Activated CD8-positive, alpha-beta T cell treated with anti-CD3 and anti-CD28 coated beads, Interleukin-2, amount 10 ng/mL, durations not matched to agents 7 days and 5 days (primary cell): ENCODE measurements around the gene SLC7A6. TPM values are rescaled to one million over a fixed set of nuclear protein-coding genes. Genes with fewer than 3 reads are reported as not detected.

Experiments
- ATAC-seq: fragments of 150-1000 bp; cut with Tn5 transposase; one replicate; pipeline ENCODE4 v1.10.0; 2021; ENCODE audit warnings: moderate library complexity
- CTCF ChIA-PET: fragments of 350-600 bp; sonication (Branson Sonifier 250); formaldehyde crosslinking; loops from one replicate; lab custom pipeline; 2021; ENCODE audit warnings: antibody characterized with exemption; lab: Charles Lee
- POLR2A ChIA-PET: fragments of 350-600 bp; sonication (Branson Sonifier 250); formaldehyde crosslinking; loops from one replicate; lab custom pipeline; 2021; ENCODE audit warnings: antibody characterized with exemption; lab: Charles Lee
- DNase-seq: peaks from one replicate; pipeline ENCODE4 v3.0.0-alpha.2; 2020
- H3K27ac Mint-ChIP-seq: one replicate; pipeline ENCODE4 v1.8.0; 2021; ENCODE audit warnings: mild to moderate bottlenecking, mixed read lengths
- H3K27me3 Mint-ChIP-seq: one replicate; pipeline ENCODE4 v1.8.0; 2021; ENCODE audit warnings: low read depth, mixed read lengths
- H3K36me3 Mint-ChIP-seq: one replicate; pipeline ENCODE4 v1.8.0; 2021; ENCODE audit warnings: low read depth, mixed read lengths
- H3K4me1 Mint-ChIP-seq: one replicate; pipeline ENCODE4 v1.8.0; 2021; ENCODE audit warnings: low read depth, mixed read lengths
- H3K4me3 Mint-ChIP-seq: one replicate; pipeline ENCODE4 v1.8.0; 2021; ENCODE audit warnings: mild to moderate bottlenecking, mixed read lengths
- H3K9me3 Mint-ChIP-seq: one replicate; pipeline ENCODE4 v1.8.0; 2022; ENCODE audit warnings: mixed read lengths; ENCODE audit not compliant: insufficient read depth
- total RNA-seq, 2 experiments: library from RNA; stranded (reverse); gene quantifications; one replicate each; pipeline ENCODE4 v1.2.3, GENCODE V29; 2021

SLC7A6 gene
- total RNA-seq, 2 experiments from 2014 or later: 84.1 to 85.0 TPM

- H3K27me3 Mint-ChIP-seq: no peaks in the 10 kb centered on the region
- ATAC-seq: no peak
- ChIA-PET POLR2A (interaction anchor here (0.9 to 1.9 kb wide), 4 partner anchors 7 to 16 kb away, joined by 3 to 9 read pairs (median 6); partner anchors contain the start of gene SLC7A6), CTCF (interaction anchor here (1.6 to 7.9 kb wide), 7 partner anchors 11 to 55 kb away, joined by 3 to 118 read pairs (median 11); partner anchors contain the start of genes PRMT7, SLC7A6 and SLC7A6OS)
- DNase-seq: no peak
- H3K36me3 Mint-ChIP-seq: peaks cover 59% of the 10 kb centered on the region
- no peaks in the 10 kb centered on the region for H3K9me3 Mint-ChIP-seq
- H3K27ac Mint-ChIP-seq: peak overlapping the region; percentile 84
- peak overlapping the region; percentile 37 for H3K4me3 Mint-ChIP-seq
- H3K4me1 Mint-ChIP-seq: peaks cover 77% of the 10 kb centered on the region
Observed at GRCh38 chr16:68273459-68273858, 9.1 kb downstream of the SLC7A6 start.

DNA sequence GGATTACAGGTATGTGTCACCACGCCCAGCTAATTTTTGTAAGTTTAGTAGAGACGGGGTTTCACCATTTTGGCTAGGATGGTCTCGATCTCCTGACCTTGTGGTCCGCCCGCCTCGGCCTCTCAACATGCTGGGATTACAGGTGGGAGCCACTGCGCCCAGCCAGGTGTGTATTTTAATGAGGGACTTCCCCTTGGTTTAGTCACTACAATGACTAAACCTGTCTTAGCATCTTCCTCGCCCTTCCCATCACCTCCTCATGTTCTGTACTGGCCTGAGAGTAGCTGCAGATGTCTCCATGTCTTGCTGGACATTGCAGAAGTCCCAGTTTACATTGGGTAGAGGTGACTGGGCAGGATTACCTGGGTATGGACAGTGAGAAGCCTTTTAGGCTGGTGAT lies 9.6 kb downstream of the SLC7A6 start:
- H3K36me3 Mint-ChIP-seq: peaks cover 59% of the 10 kb centered on the region
- CTCF ChIA-PET: interaction anchor here (1.5 to 7.9 kb wide), 7 partner anchors 11 to 55 kb away, joined by 3 to 118 read pairs (median 11); partner anchors contain the start of genes PRMT7, SLC7A6 and SLC7A6OS
- no peak for ATAC-seq
- H3K27ac Mint-ChIP-seq: peak overlapping the region; percentile 81
- H3K4me3 Mint-ChIP-seq: no peak overlapping the region
- peaks cover 76% of the 10 kb centered on the region for H3K4me1 Mint-ChIP-seq
- no peaks in the 10 kb centered on the region for H3K9me3 Mint-ChIP-seq
- POLR2A ChIA-PET: interaction anchor here (0.7 to 1.8 kb wide), 5 partner anchors 10 to 37 kb away, joined by 3 to 8 read pairs (median 4); partner anchors contain the start of genes PRMT7, SLC7A6 and SLC7A6OS
- no peaks in the 10 kb centered on the region for H3K27me3 Mint-ChIP-seq
- DNase-seq: no peak

GRCh38 chr16:68274441-68274840 lies 10.1 kb downstream of the SLC7A6 start:
- H3K27ac Mint-ChIP-seq: peak overlapping the region; percentile 81
- H3K27me3 Mint-ChIP-seq: no peaks in the 10 kb centered on the region
- ATAC-seq: no peak
- H3K9me3 Mint-ChIP-seq: no peaks in the 10 kb centered on the region
- ChIA-PET CTCF (interaction anchor here (1.5 to 7.9 kb wide), 6 partner anchors 10 to 37 kb away, joined by 3 to 118 read pairs (median 11); partner anchors contain the start of genes PRMT7, SLC7A6 and SLC7A6OS), POLR2A (interaction anchor here (0.7 to 2.4 kb wide), 5 partner anchors 9 to 36 kb away, joined by 3 to 8 read pairs (median 5); partner anchors contain the start of genes PRMT7, SLC7A6 and SLC7A6OS)
- H3K36me3 Mint-ChIP-seq: peaks cover 58% of the 10 kb centered on the region
- peak overlapping the region; percentile 20 for H3K4me3 Mint-ChIP-seq
- DNase-seq: no peak
- H3K4me1 Mint-ChIP-seq: peaks cover 74% of the 10 kb centered on the region

GRCh38 chr16:68275611-68276191 lies 11.4 kb downstream of the SLC7A6 start:
- no peaks in the 10 kb centered on the region for H3K9me3 Mint-ChIP-seq
- peak; percentile 67 for DNase-seq
- H3K4me1 Mint-ChIP-seq: peaks cover 72% of the 10 kb centered on the region
- H3K36me3 Mint-ChIP-seq: peaks cover 58% of the 10 kb centered on the region
- peak overlapping the region; percentile 89 for H3K27ac Mint-ChIP-seq
- no peaks in the 10 kb centered on the region for H3K27me3 Mint-ChIP-seq
- ChIA-PET POLR2A (interaction anchor here (0.6 to 2.4 kb wide), 8 partner anchors 8 to 71 kb away, joined by 3 to 6 read pairs (median 3); partner anchors contain the start of genes PRMT7, SLC7A6 and SLC7A6OS), CTCF (interaction anchor here (1.1 to 7.9 kb wide), 7 partner anchors 9 to 53 kb away, joined by 3 to 118 read pairs (median 6); partner anchors contain the start of genes PRMT7, SLC7A6 and SLC7A6OS)
- peak; percentile 82 for ATAC-seq
- H3K4me3 Mint-ChIP-seq: peak overlapping the region; percentile 65

DNA sequence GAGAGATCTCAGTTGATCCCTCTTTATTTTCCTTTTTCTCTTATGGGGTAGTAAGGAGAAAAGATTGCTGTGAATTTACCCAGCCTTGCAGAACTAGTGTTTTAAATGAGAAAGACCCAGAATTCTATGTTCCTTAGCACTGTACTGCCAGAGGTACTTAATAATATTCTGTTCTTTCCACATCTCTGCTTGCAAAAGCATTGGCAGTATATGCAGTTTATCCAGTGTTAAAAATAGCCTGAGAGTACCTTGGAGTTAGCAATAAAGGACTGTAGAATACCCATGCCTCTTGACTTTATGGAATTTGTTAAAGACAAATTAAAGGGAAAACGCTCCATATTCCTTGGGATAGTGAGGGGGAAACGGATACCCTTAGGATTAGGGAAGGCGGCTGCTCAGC lies 11.9 kb downstream of the SLC7A6 start:
- Mint-ChIP-seq H3K27ac (peak overlapping the region; percentile 89), H3K27me3 (no peaks in the 10 kb centered on the region), H3K4me1 (peaks cover 72% of the 10 kb centered on the region), H3K9me3 (no peaks in the 10 kb centered on the region), H3K36me3 (peaks cover 59% of the 10 kb centered on the region), H3K4me3 (peak overlapping the region; percentile 65)
- CTCF ChIA-PET: interaction anchor here (0.7 to 7.9 kb wide), 7 partner anchors 8 to 53 kb away, joined by 3 to 118 read pairs (median 6); partner anchors contain the start of genes PRMT7, SLC7A6 and SLC7A6OS
- DNase-seq (no peak), ATAC-seq (peak; percentile 2)
- POLR2A ChIA-PET: interaction anchor here (0.6 to 2.4 kb wide), 7 partner anchors 8 to 34 kb away, joined by 3 to 6 read pairs (median 3); partner anchors contain the start of genes PRMT7, SLC7A6 and SLC7A6OS

DNA sequence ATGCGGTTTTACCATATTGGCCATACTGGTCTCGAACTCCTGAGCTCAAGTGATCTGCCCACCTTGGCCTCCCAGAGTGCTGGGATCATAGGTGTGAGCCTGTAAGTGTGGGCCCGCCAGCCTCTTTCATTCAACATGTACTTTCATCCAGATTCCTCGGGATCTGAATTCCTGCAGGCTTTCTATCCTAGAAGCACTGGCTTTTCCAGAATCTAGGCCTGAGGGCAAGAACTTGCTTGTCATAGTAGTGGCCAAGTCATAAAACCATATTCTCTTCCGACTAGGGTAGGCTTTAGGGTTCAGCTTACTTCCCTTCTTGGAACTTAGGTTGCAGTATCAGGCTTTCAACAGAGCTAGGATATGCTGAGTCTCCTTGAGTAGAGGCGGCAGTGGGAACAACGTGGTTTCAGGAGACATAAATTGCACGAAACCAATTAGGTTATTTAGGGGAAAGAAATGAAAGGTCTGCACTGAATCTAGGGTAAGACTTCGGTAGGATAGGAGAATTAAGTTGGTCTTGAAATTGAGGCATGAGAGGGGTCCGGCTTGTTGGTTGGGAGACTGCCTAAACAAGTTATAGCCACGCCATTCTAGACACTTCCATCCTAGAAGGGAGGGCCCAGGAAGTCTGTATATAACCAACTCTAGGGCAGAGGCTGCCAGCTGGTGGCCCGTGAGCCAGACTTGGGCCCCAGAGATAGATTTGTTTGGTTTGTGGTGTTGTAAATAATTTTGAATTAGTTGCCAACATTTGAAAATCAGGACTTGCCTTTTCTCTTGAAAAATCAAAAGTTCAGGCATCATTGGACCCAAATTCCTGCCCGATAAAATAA lies 15.6 kb downstream of the SLC7A6 start:
- peaks cover 77% of the 10 kb centered on the region for H3K4me1 Mint-ChIP-seq
- H3K36me3 Mint-ChIP-seq: peaks cover 65% of the 10 kb centered on the region
- CTCF ChIA-PET: interaction anchor here (0.7 to 15.7 kb wide), 5 partner anchors 10 to 49 kb away, joined by 3 to 346 read pairs (median 4); partner anchors contain the start of genes PRMT7, SLC7A6 and SLC7A6OS
- no peak overlapping the region for H3K4me3 Mint-ChIP-seq
- ATAC-seq (no peak), DNase-seq (no peak)
- POLR2A ChIA-PET: interaction anchor here (1.4 to 1.9 kb wide), 2 partner anchors 12 to 16 kb away, joined by 3 to 8 read pairs; partner anchors contain the start of gene SLC7A6
- peak overlapping the region; percentile 64 for H3K27ac Mint-ChIP-seq
- no peaks in the 10 kb centered on the region for H3K9me3 Mint-ChIP-seq
- H3K27me3 Mint-ChIP-seq: no peaks in the 10 kb centered on the region

DNA sequence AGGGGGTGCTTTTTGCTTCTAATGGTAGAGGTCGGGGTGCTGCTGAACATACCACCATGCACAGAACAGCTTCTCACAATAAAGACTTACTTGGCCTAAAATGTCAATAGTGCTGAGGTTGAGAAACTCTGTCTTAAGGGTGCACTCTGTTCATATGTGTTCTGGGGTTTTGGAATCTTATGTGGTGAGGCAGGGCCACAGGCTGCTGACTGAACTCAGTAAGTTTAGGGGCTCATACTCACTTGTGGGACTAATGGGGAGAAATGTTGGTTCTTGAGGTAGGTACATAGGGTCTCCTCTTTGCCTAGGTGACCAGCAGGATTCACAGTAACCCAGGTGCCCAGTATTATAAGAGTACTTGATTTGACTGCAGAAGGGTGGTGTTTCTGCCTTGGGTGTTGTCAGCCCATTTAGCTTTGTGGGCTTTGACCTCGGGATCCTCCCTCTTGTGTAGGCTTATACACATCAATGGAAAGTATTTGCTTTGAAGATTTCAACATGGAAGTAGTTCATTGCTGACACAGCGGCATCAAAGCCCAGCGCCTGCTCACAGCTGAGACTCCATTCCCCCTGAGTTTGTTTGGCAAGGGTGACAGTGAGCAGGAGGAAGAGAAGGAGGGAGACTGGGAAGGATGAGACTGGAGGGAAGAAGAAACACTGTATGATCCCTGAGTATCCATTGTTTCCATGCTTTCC lies 17.2 kb downstream of the SLC7A6 start:
- DNase-seq (no peak), ATAC-seq (peak; percentile 19)
- H3K27ac Mint-ChIP-seq: peak overlapping the region; percentile 74
- CTCF ChIA-PET: interaction anchor here (2.2 to 15.7 kb wide), 2 partner anchors 12 to 18 kb away, joined by 6 to 346 read pairs; partner anchors contain the start of gene SLC7A6
- H3K4me1 Mint-ChIP-seq: peaks cover 76% of the 10 kb centered on the region
- H3K9me3 Mint-ChIP-seq: no peaks in the 10 kb centered on the region
- POLR2A ChIA-PET: interaction anchor here (0.8 to 1.9 kb wide), 3 partner anchors 9 to 18 kb away, joined by 3 to 8 read pairs (median 3); partner anchors contain the start of gene SLC7A6
- H3K27me3 Mint-ChIP-seq: no peaks in the 10 kb centered on the region
- no peak overlapping the region for H3K4me3 Mint-ChIP-seq
- H3K36me3 Mint-ChIP-seq: peaks cover 60% of the 10 kb centered on the region

GRCh38 chr16:68282064-68282452 lies 17.7 kb downstream of the SLC7A6 start:
- DNase-seq: no peak
- no peaks in the 10 kb centered on the region for H3K9me3 Mint-ChIP-seq
- no peak for ATAC-seq
- H3K27me3 Mint-ChIP-seq: no peaks in the 10 kb centered on the region
- peaks cover 61% of the 10 kb centered on the region for H3K36me3 Mint-ChIP-seq
- peaks cover 75% of the 10 kb centered on the region for H3K4me1 Mint-ChIP-seq
- POLR2A ChIA-PET: no interaction called here
- peak overlapping the region; percentile 74 for H3K27ac Mint-ChIP-seq
- no peak overlapping the region for H3K4me3 Mint-ChIP-seq
- CTCF ChIA-PET: interaction anchor here (15.7 kb wide), 1 partner anchor 18 kb away, joined by 346 read pairs; the partner anchor contains the start of gene SLC7A6

DNA sequence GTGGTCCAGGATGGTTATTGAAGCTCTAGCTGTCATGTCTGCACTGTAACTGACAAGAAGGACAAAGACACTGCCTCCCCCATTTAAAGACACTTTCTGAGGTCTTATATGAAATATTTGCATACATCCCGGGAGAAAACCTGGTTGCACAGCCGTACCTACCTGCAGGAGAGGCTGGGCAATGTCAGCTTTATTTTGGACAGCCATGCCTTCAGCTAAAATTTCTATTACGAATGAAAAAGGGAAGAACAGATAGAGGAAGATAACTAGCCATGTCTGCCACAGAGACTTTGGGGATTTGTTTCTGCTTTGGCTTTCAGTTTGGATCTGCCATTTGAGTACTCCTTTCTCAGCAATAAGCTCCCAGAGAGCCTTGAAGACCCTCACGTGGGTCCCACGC lies 19.0 kb downstream of the SLC7A6 start:
- ATAC-seq: no peak
- Mint-ChIP-seq H3K9me3 (no peaks in the 10 kb centered on the region), H3K27me3 (no peaks in the 10 kb centered on the region), H3K4me3 (peak overlapping the region; percentile 58), H3K27ac (peak overlapping the region; percentile 84), H3K36me3 (peaks cover 74% of the 10 kb centered on the region), H3K4me1 (peaks cover 87% of the 10 kb centered on the region)
- no peak for DNase-seq
- ChIA-PET CTCF (interaction anchor here (1.3 to 15.7 kb wide), 8 partner anchors 8 to 237 kb away, joined by 3 to 346 read pairs (median 6); partner anchors contain the start of genes PRMT7, SLC7A6 and SLC7A6OS), POLR2A (interaction anchor here (1.1 to 4.5 kb wide), 4 partner anchors 9 to 28 kb away, joined by 7 to 55 read pairs (median 14); partner anchors contain the start of genes PRMT7, SLC7A6 and SLC7A6OS)
